ENCODE results near the gene EMC1.
"Not testable (repeated sequence)": the region's sequence is repeated elsewhere in the genome, so short reads cannot be mapped to it uniquely, and the experiment has no call there.

Gene EMC1

DNA sequence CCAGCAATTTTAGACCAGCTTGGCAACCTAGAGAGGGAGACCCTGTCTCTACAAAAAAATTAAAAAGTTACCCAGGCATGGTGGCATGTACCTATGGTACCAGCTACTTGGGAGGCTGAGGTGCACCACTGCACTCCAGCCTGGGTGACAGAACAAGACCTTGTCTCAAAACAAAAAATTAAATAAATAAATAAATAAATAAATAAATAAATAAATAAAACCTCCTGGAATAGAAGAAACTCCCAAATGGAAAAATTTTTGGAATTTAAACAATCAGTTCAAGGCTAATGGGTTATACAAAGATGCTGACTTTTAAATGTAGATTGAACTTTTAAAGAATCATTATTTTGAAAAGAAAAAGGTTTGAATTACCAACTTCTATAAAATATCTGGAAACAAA is 63.5 kb downstream of the EMC1 start:
- DNase-seq = no peak

DNA sequence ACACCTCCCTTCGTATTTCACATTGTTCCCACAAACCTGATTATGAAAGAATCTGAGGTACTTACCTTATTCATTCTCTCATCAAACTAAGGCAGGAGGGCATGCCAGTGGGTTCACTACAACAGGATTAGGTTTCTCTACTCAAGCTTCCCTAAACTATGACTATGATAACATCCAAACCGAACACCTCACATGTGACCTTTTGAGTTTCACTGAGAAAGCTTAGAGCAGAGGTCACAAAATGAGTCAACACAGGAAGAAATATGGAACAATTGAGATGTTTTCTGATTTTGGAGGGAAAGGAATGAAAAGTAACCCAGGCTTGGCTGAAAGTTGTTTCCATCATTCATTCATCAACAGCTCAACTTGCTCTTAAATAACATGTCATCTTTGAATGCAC is 65.3 kb downstream of the EMC1 start:
- no peak for DNase-seq

DNA sequence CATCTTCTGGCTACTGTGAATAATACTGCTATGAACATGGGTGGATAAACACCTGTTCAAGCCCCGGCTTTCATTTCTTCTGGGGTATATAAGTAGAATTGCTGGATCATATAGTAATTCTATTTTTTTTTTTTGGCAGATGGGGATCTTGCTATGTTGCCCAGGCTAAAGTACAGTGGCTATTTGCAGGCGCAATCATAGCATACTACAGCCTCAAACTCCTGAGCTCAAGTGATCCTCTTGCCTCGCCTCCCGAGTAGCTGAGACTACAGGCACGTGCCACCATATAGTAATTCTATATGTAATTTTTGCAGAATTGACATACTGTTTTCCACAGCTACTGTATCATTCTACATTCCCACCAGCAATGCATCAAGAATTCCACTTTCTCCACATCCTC is 69.1 kb downstream of the EMC1 start:
- no peak for DNase-seq

DNA sequence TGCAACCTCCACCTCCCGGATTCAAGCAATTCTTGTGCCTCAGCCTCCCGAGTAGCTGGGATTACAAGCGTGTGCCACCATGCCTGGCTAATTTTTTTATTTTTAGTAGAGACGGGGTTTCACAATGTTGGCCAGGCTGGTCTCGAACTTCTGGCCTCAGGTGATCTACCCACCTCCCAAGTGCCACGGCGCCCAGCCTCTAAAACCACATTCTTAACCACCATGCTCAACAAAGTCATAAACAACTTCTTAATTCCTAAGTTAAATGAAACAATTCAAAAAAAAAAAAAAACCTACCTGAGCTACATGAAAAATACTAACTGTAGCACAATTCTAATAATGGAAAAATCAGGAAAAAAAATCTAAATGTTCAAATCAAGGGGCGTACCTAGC is 71.1 kb downstream of the EMC1 start:
- not testable (repeated sequence) for DNase-seq

DNA sequence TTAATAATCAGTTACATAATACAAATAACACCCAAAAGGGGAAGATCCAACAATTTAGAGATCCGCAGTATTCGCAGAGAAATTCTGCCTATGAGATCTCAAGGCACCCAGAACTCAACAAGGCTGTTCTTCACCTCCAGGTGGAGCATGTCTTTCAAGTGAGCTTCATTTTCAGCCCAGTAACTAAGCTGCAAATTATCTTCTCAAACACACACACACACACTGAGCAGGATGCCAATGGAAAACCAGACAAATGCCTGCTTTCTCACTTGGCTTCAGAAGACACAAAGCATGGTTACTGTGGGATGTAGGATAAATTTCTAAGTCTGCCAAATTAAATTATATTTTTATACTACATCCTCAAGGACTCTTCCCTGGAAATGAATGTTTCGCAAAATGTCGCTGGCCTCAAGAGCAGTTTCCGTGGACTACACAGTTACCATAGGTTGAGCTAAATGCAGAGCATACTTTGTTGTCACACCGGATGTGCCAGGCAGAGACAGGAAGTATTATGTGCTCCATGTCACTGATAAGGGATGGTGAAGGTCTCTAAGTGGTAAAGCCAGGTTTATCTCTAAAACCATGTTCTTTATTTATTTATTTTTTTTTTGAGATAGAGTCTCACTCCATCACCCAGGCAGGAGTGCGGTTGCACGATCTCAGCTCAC is 71.6 kb downstream of the EMC1 start:
- DNase-seq = peak; percentile 25

DNA sequence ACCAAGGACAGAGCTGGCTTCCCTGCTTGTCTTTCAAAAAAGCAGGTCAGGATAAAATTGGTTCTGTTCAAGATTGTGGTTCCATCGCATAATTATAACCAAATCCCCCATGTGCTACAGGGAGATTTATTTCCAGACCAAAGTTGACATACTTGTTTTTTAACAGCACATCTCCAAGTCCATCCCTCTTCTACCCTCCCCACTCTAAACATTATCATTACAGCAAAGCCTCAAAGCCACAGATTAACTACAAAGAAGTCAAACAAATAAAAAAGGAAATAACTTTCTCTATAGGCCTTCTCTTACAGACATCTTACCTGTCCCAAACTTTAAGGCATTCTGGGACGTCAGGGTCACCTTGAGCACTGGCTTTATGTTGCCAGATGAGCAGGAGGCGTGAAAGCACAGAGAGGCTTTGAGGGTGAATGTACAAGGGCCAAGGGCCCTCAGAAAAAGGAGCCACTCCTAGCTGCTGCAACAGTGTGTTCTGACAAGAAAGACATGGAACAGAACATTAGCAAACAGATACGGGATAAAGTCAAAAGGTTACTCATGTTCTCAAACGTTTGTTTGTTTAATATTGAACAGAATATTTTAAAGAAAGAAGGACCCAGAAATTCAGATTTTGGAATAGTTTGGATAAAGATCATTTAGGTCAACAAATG is 72.5 kb downstream of the EMC1 start:
- DNase-seq = no peak

DNA sequence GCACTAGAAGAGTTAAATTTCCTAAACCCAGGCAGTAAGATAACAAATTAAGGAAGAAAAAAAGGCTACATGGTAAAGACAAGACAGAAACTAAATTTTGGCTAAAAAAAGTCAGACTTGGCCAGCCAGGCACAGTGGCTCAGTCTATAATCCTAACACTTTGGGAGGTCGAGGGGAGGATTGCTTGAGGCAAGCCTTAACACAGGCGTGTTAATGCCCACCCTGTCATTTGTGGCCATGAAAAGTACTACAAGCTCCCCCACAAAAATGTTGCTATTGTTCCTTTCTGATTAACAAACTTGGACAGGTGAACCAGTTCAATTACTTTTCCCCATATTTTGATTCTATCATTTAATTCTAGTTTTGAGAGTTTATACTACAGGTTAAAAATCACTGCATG is 73.5 kb downstream of the EMC1 start:
- DNase-seq = no peak

DNA sequence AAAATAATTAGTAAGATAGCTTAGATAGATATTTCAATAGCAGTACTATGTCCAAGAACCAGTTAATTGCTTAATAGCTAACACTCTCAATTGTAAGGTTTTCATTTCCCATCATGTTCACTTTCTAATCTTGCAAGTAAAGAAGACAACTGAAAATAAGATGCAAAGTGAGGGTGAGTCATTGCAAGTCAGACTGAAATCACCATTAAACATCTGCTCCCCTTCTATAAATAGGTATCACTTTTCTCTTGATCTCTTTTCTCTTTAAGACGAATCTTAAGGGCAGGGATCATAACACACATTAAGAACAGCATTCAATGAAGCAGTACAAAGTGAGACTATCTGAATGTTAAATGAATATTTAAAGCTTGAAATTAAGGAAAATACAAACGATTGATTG is 81.7 kb downstream of the EMC1 start:
- DNase-seq = no peak

GRCh38 chr1:19167140-19167539 is 84.2 kb downstream of the EMC1 start:
- no peak for DNase-seq

GRCh38 chr1:19166066-19166465 is 85.3 kb downstream of the EMC1 start:
- DNase-seq = no peak

Data from right hindlimb (tissue), 1 donor.